HG03558 (cell line): ENCODE data around the gene RPS3.

Experiments used
- ATAC-seq: cut with Tn5 transposase; IDR thresholded peaks from one replicate; pipeline ENCODE4 v1.9.1; 2021; ENCODE audit warnings: moderate number of reproducible peaks; ENCODE audit not compliant: unreplicated experiment; ENCODE audit errors: extremely low read depth

RPS3 gene

GRCh38 chr11:75432911-75433321 lies 33.6 kb downstream of the RPS3 start, which contains the start of gene KLHL35:
TSS of gene KLHL35 (minus strand) at chr11:75433203. CDS start at chr11:75430629, 2,574 bp downstream.
- no peak for ATAC-seq

- ATAC-seq = no peak
Measured at GRCh38 chr11:75433443-75433842, 34.1 kb downstream of the RPS3 start.

DNA sequence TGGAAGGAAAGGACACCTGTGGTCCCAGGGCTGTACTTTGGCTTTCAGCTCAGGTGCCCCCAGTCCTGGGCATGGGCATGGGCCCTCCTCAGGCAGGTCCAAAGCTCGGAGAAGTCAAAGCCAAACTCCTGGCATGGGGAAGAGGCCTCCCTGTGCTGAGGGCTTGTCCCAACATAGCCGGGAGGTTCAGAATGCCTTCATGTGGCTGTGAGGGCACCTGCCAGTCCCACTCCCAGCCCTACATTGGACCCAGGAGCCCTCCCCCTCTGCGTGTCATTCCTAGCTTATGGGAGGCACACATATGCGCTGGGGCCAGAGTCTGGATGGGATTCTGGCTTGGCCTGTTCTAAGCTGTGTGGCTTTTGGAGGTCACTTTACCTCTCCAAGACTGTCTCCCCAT lies 34.7 kb downstream of the RPS3 start:
- ATAC-seq = no peak

DNA sequence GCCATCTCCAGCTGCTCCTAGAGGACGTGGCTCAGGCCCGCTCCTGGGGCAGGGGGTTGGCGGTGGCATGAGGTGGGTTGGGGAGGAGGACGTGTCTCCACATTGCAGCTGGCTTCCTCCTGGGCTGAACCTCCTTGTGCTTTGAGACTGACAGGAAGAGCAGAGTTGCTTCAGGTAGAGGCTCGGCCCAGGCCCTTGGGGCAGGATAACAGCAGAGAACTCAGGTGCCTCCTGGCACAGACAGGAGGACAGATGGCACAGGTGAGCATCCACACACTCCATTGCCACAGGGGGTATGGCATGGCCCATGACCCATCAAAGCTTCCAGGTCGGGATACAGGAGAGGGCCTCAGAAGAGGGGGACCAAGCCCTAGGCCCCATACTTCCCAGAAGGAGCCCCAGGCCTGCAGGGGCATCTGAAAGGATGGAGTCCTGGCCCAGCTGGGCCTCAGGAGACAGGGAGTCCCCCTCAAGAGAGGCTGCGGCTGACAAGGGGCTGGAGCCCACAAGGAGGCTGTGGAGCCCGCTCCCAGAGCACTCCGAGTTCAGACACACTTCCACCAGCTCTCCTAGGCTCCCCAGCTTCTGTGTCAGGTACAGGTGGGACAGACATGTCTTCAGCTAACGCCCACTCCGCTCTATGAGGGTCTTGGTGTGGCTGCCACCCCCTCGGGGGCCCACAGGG lies 35.7 kb downstream of the RPS3 start:
- ATAC-seq = no peak

DNA sequence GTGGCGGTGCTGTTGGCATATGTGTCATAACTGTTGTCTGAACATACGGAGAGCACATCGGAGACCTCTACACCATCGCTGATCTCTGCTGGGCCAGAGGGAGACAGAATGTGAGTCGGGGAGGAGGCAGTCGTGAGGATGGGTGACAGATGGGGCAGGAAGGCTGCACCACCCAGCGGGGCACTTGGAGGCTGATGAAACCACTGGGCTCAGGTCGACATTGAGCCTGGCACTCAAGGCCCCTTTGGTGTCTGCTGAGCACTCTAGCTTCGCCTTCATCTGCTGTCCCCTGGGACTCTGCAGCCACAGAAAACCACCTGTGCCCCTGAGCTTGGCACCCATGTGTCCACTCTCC lies 36.2 kb downstream of the RPS3 start:
- no peak for ATAC-seq

GRCh38 chr11:75436806-75437205 lies 37.5 kb downstream of the RPS3 start:
- no peak for ATAC-seq

GRCh38 chr11:75437966-75438659 lies 38.8 kb downstream of the RPS3 start:
- ATAC-seq = no peak

DNA sequence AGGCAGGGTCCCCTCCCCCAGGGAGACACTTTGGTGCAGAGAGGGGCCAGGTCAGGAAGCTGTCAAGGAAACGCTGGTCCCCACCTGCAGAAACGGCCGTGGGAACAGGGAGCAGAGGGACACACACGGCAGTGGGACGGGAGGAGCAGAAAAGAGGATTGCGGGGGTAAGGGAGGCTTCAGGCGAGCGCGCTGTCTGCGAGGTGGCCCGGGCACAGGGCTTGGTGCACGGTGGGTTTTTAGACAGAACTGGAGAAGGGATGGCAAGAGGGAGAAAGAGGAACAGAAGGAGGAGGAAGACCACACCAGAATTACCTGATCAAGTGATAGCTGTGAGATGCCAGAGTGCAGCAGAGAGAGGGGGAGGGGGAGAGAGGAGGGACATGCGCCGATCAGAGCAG lies 39.7 kb downstream of the RPS3 start:
- ATAC-seq = no peak

GRCh38 chr11:75439495-75440120 lies 40.3 kb downstream of the RPS3 start:
- no peak for ATAC-seq

DNA sequence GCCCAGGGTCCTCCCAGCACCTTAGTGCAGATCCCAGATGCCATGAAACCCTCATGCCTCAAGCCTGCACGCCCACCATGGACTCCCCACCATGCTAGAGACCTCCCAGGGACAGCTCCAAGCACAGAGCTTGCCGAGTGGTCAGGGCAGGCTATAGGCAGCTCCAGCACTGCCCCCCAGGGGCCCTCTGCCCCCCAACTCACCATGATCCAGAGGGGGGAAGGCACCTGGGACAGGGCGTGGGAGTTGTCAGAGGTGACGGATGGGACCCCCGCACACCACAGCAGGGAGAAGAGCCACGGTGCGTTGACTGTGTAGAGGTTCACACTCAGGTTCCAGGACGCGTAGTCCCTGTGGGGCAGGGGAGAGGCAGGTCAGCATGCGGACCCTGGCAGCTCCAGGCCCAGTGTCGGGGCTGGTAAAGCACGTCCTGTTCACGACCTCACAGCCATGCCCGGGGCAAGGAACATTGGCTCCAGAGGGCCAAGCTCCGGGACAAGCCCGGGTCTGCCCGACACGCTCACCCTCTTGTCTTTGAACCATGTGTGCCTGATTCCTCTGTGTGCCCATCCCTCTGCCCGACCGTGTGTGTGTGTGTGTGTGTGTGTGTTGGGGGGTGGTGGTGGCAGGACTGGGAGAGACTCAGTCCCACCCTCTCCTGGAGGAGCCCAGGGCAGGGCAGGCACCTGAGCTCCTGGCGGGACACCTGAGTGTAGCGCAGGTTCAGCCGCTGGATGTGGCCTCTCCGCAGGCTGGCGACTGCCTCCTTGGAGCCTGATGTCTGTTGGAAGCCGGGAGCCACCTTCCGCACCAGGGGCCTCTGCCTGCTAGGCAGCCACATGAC lies 41.9 kb downstream of the RPS3 start:
- no peak for ATAC-seq

GRCh38 chr11:75441804-75442132 lies 42.5 kb downstream of the RPS3 start:
- no peak for ATAC-seq

- no peak for ATAC-seq
Measured at GRCh38 chr11:75442161-75442885, 43.0 kb downstream of the RPS3 start.

- no peak for ATAC-seq
Measured at GRCh38 chr11:75443043-75443442, 43.7 kb downstream of the RPS3 start.

DNA sequence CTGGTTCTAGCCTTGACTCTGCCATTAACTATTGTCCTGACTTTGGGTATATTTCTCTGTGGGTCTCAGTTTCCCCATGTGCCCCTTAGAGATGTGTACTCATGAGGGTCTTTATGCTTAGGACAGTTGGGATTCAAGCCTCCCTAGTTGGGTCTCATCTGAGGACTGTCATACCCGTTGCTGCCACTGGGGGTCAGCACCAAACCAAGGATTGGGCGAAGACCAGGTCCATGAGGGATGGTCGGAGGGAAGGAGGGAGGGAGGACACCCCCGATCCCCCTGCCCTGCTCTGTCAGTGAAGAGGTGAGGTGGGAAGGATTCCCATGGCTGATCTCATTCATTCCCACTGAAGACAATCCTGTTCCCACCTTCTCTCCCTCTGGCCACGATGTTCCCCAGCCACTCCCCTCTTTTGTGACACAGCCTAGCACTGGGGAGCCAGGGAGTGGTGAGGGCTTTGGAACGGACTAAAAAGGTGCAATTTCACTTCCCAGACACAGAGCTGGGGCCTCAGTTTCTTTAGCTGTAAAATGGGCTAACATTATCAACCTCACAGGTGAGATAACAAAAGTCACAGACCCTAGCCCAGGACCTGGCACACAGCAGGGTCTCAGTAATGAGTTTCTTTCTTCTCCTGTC lies 46.1 kb downstream of the RPS3 start:
- no peak for ATAC-seq

- ATAC-seq = no peak
Measured at GRCh38 chr11:75447415-75447814, 48.1 kb downstream of the RPS3 start.

- ATAC-seq = no peak
Measured at GRCh38 chr11:75449271-75449670, 50.0 kb downstream of the RPS3 start.

GRCh38 chr11:75449776-75450175 lies 50.5 kb downstream of the RPS3 start:
- no peak for ATAC-seq

DNA sequence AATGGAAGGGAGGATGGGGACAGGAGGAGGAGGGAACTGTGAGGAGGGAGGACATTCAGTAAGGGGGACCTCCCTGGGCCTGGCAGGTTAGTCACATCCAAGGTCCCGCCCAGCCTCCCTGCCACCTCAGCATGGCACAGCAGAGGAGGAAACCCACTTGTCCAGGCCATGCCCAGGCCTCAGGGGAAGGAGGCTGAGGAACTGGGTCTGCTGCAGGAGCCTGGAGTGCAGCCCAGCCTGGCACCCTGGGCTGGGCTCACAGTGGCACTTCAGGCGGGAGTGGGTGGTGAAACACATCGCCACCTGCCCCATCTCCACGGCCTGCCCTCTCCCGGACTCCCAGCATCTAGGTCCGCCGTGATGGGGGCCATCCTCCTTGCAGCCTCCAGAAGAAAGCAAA lies 50.9 kb downstream of the RPS3 start:
- no peak for ATAC-seq
